Measurements from ENCODE around the gene NSD1. TPM values are rescaled to one million over a fixed set of nuclear protein-coding genes. Genes with fewer than 3 reads are reported as not detected.

NSD1 gene
- total RNA-seq, 4 donors from 2014 or later = 41.1 to 58.4 (median 49.5) TPM

GRCh38 chr5:177291735-177292134, 158.2 kb downstream of the NSD1 start:
- Histone ChIP-seq H3K36me3 (peaks cover 0 to 98% of the 10 kb centered on the region in 2 donors), H3K9me3 (no peaks in the 10 kb centered on the region), H3K4me3 (no peak overlapping the region), H3K27me3 (no peaks in the 10 kb centered on the region), H3K27ac (no peak overlapping the region), H3K4me1 (peaks cover 0 to 13% (median 0%) of the 10 kb centered on the region in 3 donors)
- ATAC-seq = no peak
- TF ChIP-seq POLR2AphosphoS5 (IDR thresholded peaks at IDR 0.05) (no peak), EP300 (IDR thresholded peaks at IDR 0.05) (no peak), POLR2A (IDR thresholded peaks at IDR 0.05) (no peak), CTCF (IDR thresholded peaks at IDR 0.05) (no peak)
- 80 to 93% methylated on average over 4 to 5 of the region's 7 CpGs for WGBS, 2 donors (ENCODE audit: low coverage in 1 of 2)

- WGBS, 2 donors (ENCODE audit: low coverage in 1 of 2) = 91 to 100% methylated on average over 2 to 4 of the region's 12 CpGs
- Histone ChIP-seq H3K4me1 (peaks cover 0 to 15% (median 0%) of the 10 kb centered on the region in 3 donors), H3K27me3 (no peaks in the 10 kb centered on the region), H3K9me3 (no peaks in the 10 kb centered on the region), H3K27ac (no peak overlapping the region), H3K4me3 (no peak overlapping the region), H3K36me3 (peaks cover 0 to 90% of the 10 kb centered on the region in 2 donors)
- ATAC-seq = no peak
- TF ChIP-seq CTCF (IDR thresholded peaks at IDR 0.05) (no peak), POLR2A (IDR thresholded peaks at IDR 0.05) (no peak), EP300 (IDR thresholded peaks at IDR 0.05) (no peak)
Observed at GRCh38 chr5:177293819-177294581, 160.4 kb downstream of the NSD1 start.

- no peak for ATAC-seq
- no CpG with 5 or more reads among the region's 3 CpGs for WGBS, 2 donors (ENCODE audit: low coverage in 1 of 2)
- H3K9me3 ChIP-seq = no peaks in the 10 kb centered on the region
- H3K27me3 ChIP-seq = no peaks in the 10 kb centered on the region
- H3K4me3 ChIP-seq = no peak overlapping the region
- peaks cover 0 to 84% of the 10 kb centered on the region in 2 donors for H3K36me3 ChIP-seq
- TF ChIP-seq CTCF (IDR thresholded peaks at IDR 0.05) (no peak), POLR2A (IDR thresholded peaks at IDR 0.05) (no peak), EP300 (IDR thresholded peaks at IDR 0.05) (no peak), POLR2AphosphoS5 (IDR thresholded peaks at IDR 0.05) (no peak)
- H3K4me1 ChIP-seq = peaks cover 0 to 17% (median under 1%) of the 10 kb centered on the region in 3 donors
- no peak overlapping the region for H3K27ac ChIP-seq
Observed at GRCh38 chr5:177294632-177295031, 161.1 kb downstream of the NSD1 start.

GRCh38 chr5:177295924-177296323, 162.4 kb downstream of the NSD1 start:
- ATAC-seq = no peak
- Histone ChIP-seq H3K27ac (no peak overlapping the region), H3K4me3 (no peak overlapping the region), H3K9me3 (no peaks in the 10 kb centered on the region), H3K36me3 (peaks cover 0 to 71% of the 10 kb centered on the region in 2 donors), H3K4me1 (peaks cover 0 to 30% (median 13%) of the 10 kb centered on the region in 3 donors), H3K27me3 (no peaks in the 10 kb centered on the region)
- no peak for TF ChIP-seq EP300 (IDR thresholded peaks at IDR 0.05)
- no peak for TF ChIP-seq CTCF (IDR thresholded peaks at IDR 0.05)
- TF ChIP-seq POLR2A (IDR thresholded peaks at IDR 0.05) = no peak
- no peak for TF ChIP-seq POLR2AphosphoS5 (IDR thresholded peaks at IDR 0.05)
- 90% methylated on average over 5 of the region's 9 CpGs; no CpG with 5 or more reads in 1 of the 2 donors for WGBS, 2 donors (ENCODE audit: low coverage in 1 of 2)

GRCh38 chr5:177296581-177296980, 163.0 kb downstream of the NSD1 start:
- peaks cover 0 to 37% (median 20%) of the 10 kb centered on the region in 3 donors for H3K4me1 ChIP-seq
- no peak overlapping the region for H3K27ac ChIP-seq
- WGBS, 2 donors (ENCODE audit: low coverage in 1 of 2) = 54 to 72% methylated on average over 3 to 4 of the region's 4 CpGs
- TF ChIP-seq EP300 (IDR thresholded peaks at IDR 0.05) = no peak
- TF ChIP-seq CTCF (IDR thresholded peaks at IDR 0.05) = no peak
- TF ChIP-seq POLR2AphosphoS5 (IDR thresholded peaks at IDR 0.05) = no peak
- TF ChIP-seq POLR2A (IDR thresholded peaks at IDR 0.05) = no peak
- no peaks in the 10 kb centered on the region for H3K9me3 ChIP-seq
- H3K27me3 ChIP-seq = no peaks in the 10 kb centered on the region
- peaks cover 0 to 70% of the 10 kb centered on the region in 2 donors for H3K36me3 ChIP-seq
- no peak for ATAC-seq
- H3K4me3 ChIP-seq = no peak overlapping the region

All from gastroesophageal sphincter (tissue), 4 donors.